ENCODE measurements around the gene CCDC183.

Gene CCDC183
- total RNA-seq = 1.2 to 2.1 (median 1.3) reads per million in 3 donors

DNA sequence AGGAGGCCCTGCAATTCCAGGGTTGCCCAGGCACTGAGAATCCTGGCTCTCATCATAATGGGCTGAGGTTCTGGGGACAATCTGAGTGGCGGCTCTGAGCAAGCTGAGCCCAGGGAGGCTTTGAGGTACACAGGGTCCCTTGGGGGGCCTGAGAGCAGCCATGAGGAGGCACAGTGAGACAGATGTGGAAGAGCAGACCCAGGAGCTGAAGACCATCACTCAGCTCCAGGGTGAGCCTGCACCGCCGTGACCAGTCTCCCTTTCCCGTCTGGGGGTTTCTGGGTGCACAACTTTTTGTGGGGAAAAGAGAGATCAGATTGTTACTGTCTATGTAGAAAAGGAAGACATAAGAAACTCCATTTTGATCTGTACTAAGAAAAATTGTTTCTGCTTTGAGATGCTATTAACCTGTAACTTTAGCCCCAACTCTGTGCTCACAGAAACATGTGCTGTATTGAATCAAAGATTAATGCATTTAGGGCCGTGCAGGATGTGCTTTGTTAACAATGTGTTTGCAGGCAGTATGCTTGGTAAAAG, at the start of gene CCDC183:
Gene CCDC183 (plus strand): TSS at position 101 of the 537 bp plus-strand sequence. CDS start 60 bp downstream, at position 161.
- Histone ChIP-seq H3K27ac (ENCODE audit: insufficient read depth, low read length, poor library complexity, severe bottlenecking) (no peak within 1 kb of the TSS), H3K9me3 (ENCODE audit: control insufficient read depth, low read length) (no peaks in the 10 kb centered on the region), H3K27me3 (replicated peaks; ENCODE audit: control insufficient read depth, insufficient read depth, low read length, poor library complexity, severe bottlenecking) (no peaks in the 10 kb centered on the region), H3K36me3 (ENCODE audit: control insufficient read depth, insufficient read depth, low read length) (peaks cover 5% of the 10 kb centered on the region), H3K4me1 (ENCODE audit: control insufficient read depth, insufficient read depth, low read length, poor library complexity, severe bottlenecking) (peaks cover 35% of the 10 kb centered on the region), H3K4me3 (ENCODE audit: insufficient read depth, low read depth, low read length, poor library complexity, severe bottlenecking) (no peak within 1 kb of the TSS)
- no peak for DNase-seq

DNA sequence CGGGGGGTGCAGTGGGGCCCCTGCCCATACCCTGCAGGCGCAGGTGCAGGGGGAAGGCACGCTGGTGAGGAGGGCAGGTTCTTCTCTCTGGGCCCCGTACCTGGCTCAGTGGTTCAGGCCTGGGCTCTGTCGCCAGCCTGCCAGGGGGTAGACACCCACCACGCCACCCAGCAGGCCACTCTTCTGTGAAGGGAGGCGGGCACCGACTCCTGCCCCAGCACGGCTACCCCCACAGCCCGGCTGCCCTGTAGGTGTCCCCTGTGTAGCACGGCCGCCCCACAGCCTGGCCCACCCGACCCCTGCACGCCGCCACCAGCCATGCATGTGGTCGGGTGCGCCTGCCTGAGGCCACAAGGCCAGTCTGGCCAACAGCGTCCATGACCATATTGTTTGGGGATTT, 49.5 kb upstream of the CCDC183 start:
- peaks cover 2% of the 10 kb centered on the region for H3K4me1 ChIP-seq (ENCODE audit: control insufficient read depth, insufficient read depth, low read length, poor library complexity, severe bottlenecking)
- no peak overlapping the region for H3K27ac ChIP-seq (ENCODE audit: insufficient read depth, low read length, poor library complexity, severe bottlenecking)
- H3K27me3 ChIP-seq (replicated peaks; ENCODE audit: control insufficient read depth, insufficient read depth, low read length, poor library complexity, severe bottlenecking) = peaks cover 16% of the 10 kb centered on the region
- no peak overlapping the region for H3K4me3 ChIP-seq (ENCODE audit: insufficient read depth, low read depth, low read length, poor library complexity, severe bottlenecking)
- no peaks in the 10 kb centered on the region for H3K36me3 ChIP-seq (ENCODE audit: control insufficient read depth, insufficient read depth, low read length)
- DNase-seq = no peak
- no peaks in the 10 kb centered on the region for H3K9me3 ChIP-seq (ENCODE audit: control insufficient read depth, low read length)

DNA sequence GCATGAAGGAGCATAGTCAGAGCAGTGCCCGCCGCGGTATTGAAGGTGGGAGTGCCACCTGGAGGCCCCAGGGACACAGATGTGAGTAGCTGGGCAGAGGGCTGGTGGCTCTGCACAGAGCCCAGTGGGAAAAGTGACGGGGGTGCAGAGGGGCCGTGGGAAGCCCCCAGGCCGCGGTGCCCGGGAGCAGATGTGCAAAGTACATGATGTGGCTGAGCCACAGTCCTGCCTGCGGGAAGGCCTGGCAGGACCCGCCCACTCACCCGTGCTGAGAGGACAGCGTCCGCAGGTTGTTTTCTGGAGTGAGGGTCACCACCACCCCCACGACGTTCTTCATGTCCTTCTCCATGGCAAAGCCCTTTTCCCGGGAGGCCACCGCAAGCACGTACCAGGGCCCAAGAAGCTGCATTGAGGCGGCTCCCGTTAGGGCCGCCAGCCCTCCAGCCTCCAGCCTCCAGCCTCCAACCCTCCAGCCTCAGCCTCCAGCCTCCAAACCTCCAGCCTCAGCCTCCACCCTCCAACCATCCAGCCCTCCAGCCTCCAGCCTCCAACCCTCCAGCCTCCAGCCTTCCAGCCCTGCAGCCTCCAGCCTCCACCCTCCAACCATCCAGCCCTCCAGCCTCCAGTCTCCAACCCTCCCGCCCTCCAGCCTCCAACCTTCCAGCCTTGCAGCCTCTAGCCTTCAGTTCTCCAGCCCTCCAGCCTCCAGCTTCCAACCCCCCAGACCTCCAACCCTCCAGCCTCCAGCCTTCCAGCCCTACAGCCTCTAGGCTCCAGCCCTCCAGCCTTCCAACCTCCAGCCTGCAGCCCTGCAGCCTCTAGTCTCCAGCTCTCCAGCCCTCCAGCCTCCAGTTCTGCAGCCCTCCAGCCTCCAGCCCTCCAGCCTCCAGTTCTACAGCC, 48.7 kb upstream of the CCDC183 start:
- no peaks in the 10 kb centered on the region for H3K4me1 ChIP-seq (ENCODE audit: control insufficient read depth, insufficient read depth, low read length, poor library complexity, severe bottlenecking)
- peaks cover 10% of the 10 kb centered on the region for H3K27me3 ChIP-seq (replicated peaks; ENCODE audit: control insufficient read depth, insufficient read depth, low read length, poor library complexity, severe bottlenecking)
- no peak for DNase-seq
- H3K9me3 ChIP-seq (ENCODE audit: control insufficient read depth, low read length) = no peaks in the 10 kb centered on the region
- no peaks in the 10 kb centered on the region for H3K36me3 ChIP-seq (ENCODE audit: control insufficient read depth, insufficient read depth, low read length)
- no peak overlapping the region for H3K27ac ChIP-seq (ENCODE audit: insufficient read depth, low read length, poor library complexity, severe bottlenecking)
- H3K4me3 ChIP-seq (ENCODE audit: insufficient read depth, low read depth, low read length, poor library complexity, severe bottlenecking) = no peak overlapping the region

DNA sequence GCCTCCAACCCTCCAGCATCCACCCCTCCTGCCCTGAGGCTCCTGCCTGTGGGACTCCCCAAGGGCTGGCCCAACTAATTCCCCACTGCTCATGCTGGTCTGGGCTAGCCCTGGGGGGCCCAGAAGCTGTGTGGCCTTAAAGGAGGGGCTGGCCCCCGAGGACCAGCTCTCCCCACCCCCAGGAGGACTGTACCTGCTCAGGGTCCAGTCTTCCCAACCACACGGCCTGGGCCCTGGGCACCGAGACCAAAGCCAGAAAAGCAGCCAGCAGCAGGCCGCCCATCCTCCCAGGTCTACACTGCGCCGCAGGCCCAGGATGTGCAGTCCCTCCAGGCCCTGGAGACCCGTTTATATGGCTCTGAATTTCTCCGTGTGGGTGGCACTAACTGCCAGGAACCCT, 47.9 kb upstream of the CCDC183 start, which contains the start of gene LCN6:
Gene LCN6 (minus strand): TSS at position 325 of the 400 bp plus-strand sequence. CDS start 42 bp downstream, at position 283.
- no peaks in the 10 kb centered on the region for H3K9me3 ChIP-seq (ENCODE audit: control insufficient read depth, low read length)
- no peaks in the 10 kb centered on the region for H3K4me1 ChIP-seq (ENCODE audit: control insufficient read depth, insufficient read depth, low read length, poor library complexity, severe bottlenecking)
- no peak within 1 kb of the TSS for H3K27ac ChIP-seq (ENCODE audit: insufficient read depth, low read length, poor library complexity, severe bottlenecking)
- peaks cover 4% of the 10 kb centered on the region for H3K27me3 ChIP-seq (replicated peaks; ENCODE audit: control insufficient read depth, insufficient read depth, low read length, poor library complexity, severe bottlenecking)
- H3K36me3 ChIP-seq (ENCODE audit: control insufficient read depth, insufficient read depth, low read length) = no peaks in the 10 kb centered on the region
- H3K4me3 ChIP-seq (ENCODE audit: insufficient read depth, low read depth, low read length, poor library complexity, severe bottlenecking) = no peak within 1 kb of the TSS
- DNase-seq = no peak

DNA sequence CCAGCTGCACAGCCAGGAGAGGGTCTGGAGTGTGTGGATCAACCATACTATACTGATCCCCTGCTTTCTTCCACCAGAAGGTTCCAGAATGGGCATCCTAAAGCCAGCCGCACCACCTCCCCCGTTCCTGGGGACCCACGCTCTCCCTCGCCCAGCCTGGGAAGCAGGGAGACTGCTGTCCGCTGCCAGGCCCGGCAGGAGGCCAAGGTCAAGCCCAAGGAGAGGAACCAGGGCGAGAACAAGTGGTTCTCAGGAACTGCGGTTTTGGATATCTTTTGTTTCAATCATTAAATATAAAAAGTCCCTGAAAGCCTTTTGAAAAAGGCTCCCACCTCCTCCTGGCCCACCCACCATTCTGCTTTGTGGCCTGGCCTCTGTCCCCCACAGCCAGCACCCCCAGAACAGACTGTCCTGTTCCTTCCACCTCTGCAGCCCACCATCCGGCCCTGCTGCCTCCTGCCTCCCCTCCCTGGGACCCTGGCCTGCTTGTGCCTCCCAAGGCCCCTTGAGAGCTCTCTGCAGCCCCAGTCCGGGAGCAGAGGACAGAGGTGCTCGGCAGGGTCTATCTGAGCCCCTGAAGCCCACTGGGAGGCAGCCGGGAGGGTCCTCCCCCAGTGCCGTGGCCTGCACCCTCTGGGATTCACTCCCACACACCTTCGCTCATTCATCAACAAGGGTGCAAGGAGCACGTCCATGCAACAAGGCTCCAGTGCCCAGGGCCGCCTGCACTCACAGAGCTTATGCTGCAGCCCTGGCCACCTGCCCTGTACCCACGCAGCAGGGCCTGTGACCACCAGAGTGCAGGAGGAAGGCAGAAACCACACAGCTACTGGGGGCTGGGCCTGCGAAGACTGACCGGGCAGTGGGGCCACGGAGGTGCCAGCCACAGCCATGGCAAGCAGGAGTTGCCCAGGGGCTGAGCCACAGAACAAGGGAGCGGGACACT, 47.2 kb upstream of the CCDC183 start:
- Histone ChIP-seq H3K27me3 (replicated peaks; ENCODE audit: control insufficient read depth, insufficient read depth, low read length, poor library complexity, severe bottlenecking) (no peaks in the 10 kb centered on the region), H3K9me3 (ENCODE audit: control insufficient read depth, low read length) (no peaks in the 10 kb centered on the region), H3K36me3 (ENCODE audit: control insufficient read depth, insufficient read depth, low read length) (no peaks in the 10 kb centered on the region), H3K4me3 (ENCODE audit: insufficient read depth, low read depth, low read length, poor library complexity, severe bottlenecking) (no peak overlapping the region), H3K4me1 (ENCODE audit: control insufficient read depth, insufficient read depth, low read length, poor library complexity, severe bottlenecking) (no peaks in the 10 kb centered on the region), H3K27ac (ENCODE audit: insufficient read depth, low read length, poor library complexity, severe bottlenecking) (no peak overlapping the region)
- DNase-seq = no peak

DNA sequence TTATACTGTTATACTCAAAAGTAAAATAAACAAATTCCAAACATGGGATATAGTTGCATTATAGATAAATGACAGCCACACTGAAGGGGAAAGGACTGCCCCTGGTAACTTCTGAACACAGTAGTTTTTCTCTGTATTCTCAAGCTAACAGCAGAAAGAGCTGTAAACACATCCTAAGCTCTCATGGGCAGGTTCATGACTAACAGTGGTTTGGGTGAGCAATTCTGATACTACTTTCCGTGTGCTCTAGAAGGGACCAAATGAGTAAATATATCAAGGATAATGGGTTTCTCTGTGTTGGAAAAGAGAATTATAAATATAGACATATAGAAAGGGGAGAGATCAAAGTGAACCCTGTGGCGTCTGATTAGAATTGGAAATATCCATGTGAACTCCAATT, 45.6 kb upstream of the CCDC183 start:
- Histone ChIP-seq H3K9me3 (ENCODE audit: control insufficient read depth, low read length) (no peaks in the 10 kb centered on the region), H3K27ac (ENCODE audit: insufficient read depth, low read length, poor library complexity, severe bottlenecking) (no peak overlapping the region), H3K27me3 (replicated peaks; ENCODE audit: control insufficient read depth, insufficient read depth, low read length, poor library complexity, severe bottlenecking) (no peaks in the 10 kb centered on the region), H3K36me3 (ENCODE audit: control insufficient read depth, insufficient read depth, low read length) (no peaks in the 10 kb centered on the region), H3K4me3 (ENCODE audit: insufficient read depth, low read depth, low read length, poor library complexity, severe bottlenecking) (no peak overlapping the region), H3K4me1 (ENCODE audit: control insufficient read depth, insufficient read depth, low read length, poor library complexity, severe bottlenecking) (no peaks in the 10 kb centered on the region)
- DNase-seq = no peak

DNA sequence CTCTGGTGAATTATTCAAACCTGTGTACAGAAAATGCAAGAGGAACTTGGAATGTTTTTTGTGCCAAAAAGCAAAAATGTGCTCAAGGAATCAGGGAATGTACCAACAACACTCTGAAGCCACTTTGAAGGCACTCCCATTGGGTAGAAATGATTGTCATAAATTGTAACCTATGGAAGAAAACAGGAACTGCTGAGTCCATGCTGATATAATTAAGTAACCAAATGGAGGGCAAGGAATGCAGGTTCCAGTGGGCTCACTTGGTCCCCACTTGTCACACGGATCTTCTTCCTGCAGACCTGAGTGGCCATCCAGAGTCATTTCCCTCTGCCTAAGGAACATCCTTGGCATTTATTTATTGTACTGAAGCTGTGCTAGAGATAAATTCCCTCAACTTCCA, 44.9 kb upstream of the CCDC183 start:
- Histone ChIP-seq H3K4me3 (ENCODE audit: insufficient read depth, low read depth, low read length, poor library complexity, severe bottlenecking) (no peak overlapping the region), H3K27ac (ENCODE audit: insufficient read depth, low read length, poor library complexity, severe bottlenecking) (no peak overlapping the region), H3K27me3 (replicated peaks; ENCODE audit: control insufficient read depth, insufficient read depth, low read length, poor library complexity, severe bottlenecking) (no peaks in the 10 kb centered on the region), H3K9me3 (ENCODE audit: control insufficient read depth, low read length) (no peaks in the 10 kb centered on the region), H3K4me1 (ENCODE audit: control insufficient read depth, insufficient read depth, low read length, poor library complexity, severe bottlenecking) (no peaks in the 10 kb centered on the region), H3K36me3 (ENCODE audit: control insufficient read depth, insufficient read depth, low read length) (no peaks in the 10 kb centered on the region)
- DNase-seq = no peak

DNA sequence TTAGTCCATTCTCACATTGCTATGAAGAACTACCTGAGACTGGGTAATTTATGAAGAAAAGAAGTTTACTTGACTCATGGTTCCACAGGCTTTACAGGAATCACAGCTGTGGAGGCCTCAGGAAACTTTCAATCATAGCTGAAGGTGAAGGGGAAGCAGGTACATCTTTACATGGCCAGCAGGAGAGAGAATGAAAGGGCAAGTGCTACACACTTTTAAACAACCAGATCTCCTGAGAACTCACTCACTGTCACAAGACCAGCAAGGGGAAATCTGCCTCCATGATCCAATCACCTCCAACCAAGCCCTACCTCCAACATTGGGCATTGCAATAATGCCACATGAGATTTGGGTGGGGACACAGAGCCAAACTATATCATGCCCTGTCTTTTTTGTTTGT, 44.3 kb upstream of the CCDC183 start:
- Histone ChIP-seq H3K9me3 (ENCODE audit: control insufficient read depth, low read length) (no peaks in the 10 kb centered on the region), H3K27me3 (replicated peaks; ENCODE audit: control insufficient read depth, insufficient read depth, low read length, poor library complexity, severe bottlenecking) (no peaks in the 10 kb centered on the region), H3K36me3 (ENCODE audit: control insufficient read depth, insufficient read depth, low read length) (no peaks in the 10 kb centered on the region), H3K4me1 (ENCODE audit: control insufficient read depth, insufficient read depth, low read length, poor library complexity, severe bottlenecking) (no peaks in the 10 kb centered on the region), H3K4me3 (ENCODE audit: insufficient read depth, low read depth, low read length, poor library complexity, severe bottlenecking) (no peak overlapping the region), H3K27ac (ENCODE audit: insufficient read depth, low read length, poor library complexity, severe bottlenecking) (no peak overlapping the region)
- DNase-seq = no peak

DNA sequence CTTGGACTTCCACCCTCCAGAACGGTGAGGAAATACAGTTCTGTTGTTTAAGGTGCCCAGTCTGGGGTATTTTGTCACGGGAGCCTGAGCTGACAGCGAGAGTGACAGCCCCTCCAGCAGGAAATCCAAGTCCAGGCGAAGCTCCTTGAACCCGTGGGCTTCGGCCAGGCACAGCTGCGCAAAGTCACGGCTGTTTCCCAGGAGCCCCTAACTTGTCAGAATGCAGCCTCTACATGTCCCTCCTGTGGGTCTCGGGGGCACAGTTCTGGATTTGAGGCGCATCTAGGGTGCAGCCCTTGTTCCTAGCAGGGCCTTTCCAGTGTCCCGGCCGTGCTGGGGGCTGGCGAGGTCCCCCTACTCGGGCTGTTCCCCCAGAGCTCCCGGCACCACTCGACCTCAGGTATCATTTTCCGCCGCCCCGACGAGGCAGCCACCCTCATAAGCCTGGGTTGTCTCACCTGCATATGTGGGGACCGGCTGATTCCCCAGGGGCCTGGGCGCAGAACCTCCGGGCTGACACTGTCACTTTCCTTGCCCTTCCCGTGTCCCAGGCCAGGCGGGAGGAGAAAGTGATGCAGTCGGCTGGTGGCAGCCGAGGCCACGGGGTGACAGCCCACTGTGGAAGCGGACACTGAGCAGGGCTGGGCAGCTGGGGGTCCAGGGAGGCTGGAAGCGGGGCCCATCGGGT, 42.6 kb upstream of the CCDC183 start:
- no peak for DNase-seq
- no peaks in the 10 kb centered on the region for H3K4me1 ChIP-seq (ENCODE audit: control insufficient read depth, insufficient read depth, low read length, poor library complexity, severe bottlenecking)
- no peaks in the 10 kb centered on the region for H3K36me3 ChIP-seq (ENCODE audit: control insufficient read depth, insufficient read depth, low read length)
- no peak overlapping the region for H3K4me3 ChIP-seq (ENCODE audit: insufficient read depth, low read depth, low read length, poor library complexity, severe bottlenecking)
- H3K27ac ChIP-seq (ENCODE audit: insufficient read depth, low read length, poor library complexity, severe bottlenecking) = no peak overlapping the region
- H3K9me3 ChIP-seq (ENCODE audit: control insufficient read depth, low read length) = no peaks in the 10 kb centered on the region
- H3K27me3 ChIP-seq (replicated peaks; ENCODE audit: control insufficient read depth, insufficient read depth, low read length, poor library complexity, severe bottlenecking) = no peaks in the 10 kb centered on the region
